ENCODE measurements around the gene BATF3.

DNA sequence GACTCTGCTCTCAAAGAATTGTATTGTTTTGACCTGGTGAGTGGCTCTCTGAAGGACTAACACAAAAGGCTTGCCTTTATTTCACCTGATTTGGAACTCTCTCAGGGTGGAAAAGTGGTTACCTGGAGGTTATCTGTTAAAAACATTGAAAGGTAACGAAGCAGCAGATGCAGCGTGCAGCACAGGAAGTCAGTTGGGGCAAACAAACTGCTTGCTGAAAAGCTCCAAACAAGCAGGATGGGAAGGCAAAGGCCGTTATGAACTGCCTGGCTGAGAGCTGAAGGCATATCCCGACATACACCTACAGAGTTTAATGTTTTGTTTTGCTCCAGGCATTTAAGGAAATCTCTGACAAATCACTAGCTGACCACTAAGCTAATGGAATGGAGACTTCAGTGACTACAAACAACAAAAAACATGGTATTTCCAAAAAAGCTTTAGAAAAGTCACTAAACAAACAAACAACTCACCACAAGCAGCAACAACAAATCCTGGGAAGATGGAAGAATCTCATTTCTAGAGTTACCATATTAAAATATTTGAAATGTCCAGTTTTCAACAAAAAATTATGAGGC lies 44.3 kb upstream of the BATF3 start:
- TF ChIP-seq, protein P1, sequence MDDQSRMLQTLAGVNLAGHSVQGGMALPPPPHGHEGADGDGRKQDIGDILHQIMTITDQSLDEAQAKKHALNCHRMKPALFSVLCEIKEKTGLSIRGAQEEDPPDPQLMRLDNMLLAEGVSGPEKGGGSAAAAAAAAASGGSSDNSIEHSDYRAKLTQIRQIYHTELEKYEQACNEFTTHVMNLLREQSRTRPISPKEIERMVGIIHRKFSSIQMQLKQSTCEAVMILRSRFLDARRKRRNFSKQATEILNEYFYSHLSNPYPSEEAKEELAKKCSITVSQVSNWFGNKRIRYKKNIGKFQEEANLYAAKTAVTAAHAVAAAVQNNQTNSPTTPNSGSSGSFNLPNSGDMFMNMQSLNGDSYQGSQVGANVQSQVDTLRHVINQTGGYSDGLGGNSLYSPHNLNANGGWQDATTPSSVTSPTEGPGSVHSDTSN (IDR thresholded peaks at IDR 0.05) = no peak
- TF ChIP-seq JUN (IDR thresholded peaks at IDR 0.05) (no peak), RNF2 (IDR thresholded peaks at IDR 0.05; ENCODE audit: borderline replicate concordance, low read depth) (no peak), RAD21 (conservative IDR thresholded peaks at IDR 0.05 in 1 of 2, IDR thresholded peaks at IDR 0.05 in 1 of 2) (no peak), MAFK (IDR thresholded peaks at IDR 0.05; ENCODE audit: partially characterized antibody) (no peak), MYC (IDR thresholded peaks at IDR 0.05; ENCODE audit: borderline replicate concordance, low read length) (no peak), POLR2A (IDR thresholded peaks at IDR 0.05; ENCODE audit: low read length) (no peak), EP300 (IDR thresholded peaks at IDR 0.05) (no peak), RFX5 (IDR thresholded peaks at IDR 0.05) (no peak), EHMT2 (IDR thresholded peaks at IDR 0.05; ENCODE audit: low read depth) (no peak), EHF (CRISPR knock-in tag; IDR thresholded peaks at IDR 0.05) (no peak), HDAC2 (IDR thresholded peaks at IDR 0.05) (no peak)
- TF ChIP-seq, protein P2, sequence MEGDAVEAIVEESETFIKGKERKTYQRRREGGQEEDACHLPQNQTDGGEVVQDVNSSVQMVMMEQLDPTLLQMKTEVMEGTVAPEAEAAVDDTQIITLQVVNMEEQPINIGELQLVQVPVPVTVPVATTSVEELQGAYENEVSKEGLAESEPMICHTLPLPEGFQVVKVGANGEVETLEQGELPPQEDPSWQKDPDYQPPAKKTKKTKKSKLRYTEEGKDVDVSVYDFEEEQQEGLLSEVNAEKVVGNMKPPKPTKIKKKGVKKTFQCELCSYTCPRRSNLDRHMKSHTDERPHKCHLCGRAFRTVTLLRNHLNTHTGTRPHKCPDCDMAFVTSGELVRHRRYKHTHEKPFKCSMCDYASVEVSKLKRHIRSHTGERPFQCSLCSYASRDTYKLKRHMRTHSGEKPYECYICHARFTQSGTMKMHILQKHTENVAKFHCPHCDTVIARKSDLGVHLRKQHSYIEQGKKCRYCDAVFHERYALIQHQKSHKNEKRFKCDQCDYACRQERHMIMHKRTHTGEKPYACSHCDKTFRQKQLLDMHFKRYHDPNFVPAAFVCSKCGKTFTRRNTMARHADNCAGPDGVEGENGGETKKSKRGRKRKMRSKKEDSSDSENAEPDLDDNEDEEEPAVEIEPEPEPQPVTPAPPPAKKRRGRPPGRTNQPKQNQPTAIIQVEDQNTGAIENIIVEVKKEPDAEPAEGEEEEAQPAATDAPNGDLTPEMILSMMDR (IDR thresholded peaks at IDR 0.05) = no peak
- TF ChIP-seq, protein P3, sequence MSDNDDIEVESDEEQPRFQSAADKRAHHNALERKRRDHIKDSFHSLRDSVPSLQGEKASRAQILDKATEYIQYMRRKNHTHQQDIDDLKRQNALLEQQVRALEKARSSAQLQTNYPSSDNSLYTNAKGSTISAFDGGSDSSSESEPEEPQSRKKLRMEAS (IDR thresholded peaks at IDR 0.05) = no peak
